Activated CD8-positive, alpha-beta memory T cell treated with anti-CD3 and anti-CD28 coated beads for 48 hours (primary cell): ENCODE results near the gene RPTOR.
A peak's percentile ranks its signal among the peaks of the same experiment; 100 is the strongest.

ENCODE experiments used
- DNase-seq, 3 experiments: peaks; one replicate each; pipeline ENCODE4 v3.0.0-alpha.2; 2020; ENCODE audit warnings: low read depth in 2 of 3, low spot score in 2 of 3

The RPTOR gene

DNA sequence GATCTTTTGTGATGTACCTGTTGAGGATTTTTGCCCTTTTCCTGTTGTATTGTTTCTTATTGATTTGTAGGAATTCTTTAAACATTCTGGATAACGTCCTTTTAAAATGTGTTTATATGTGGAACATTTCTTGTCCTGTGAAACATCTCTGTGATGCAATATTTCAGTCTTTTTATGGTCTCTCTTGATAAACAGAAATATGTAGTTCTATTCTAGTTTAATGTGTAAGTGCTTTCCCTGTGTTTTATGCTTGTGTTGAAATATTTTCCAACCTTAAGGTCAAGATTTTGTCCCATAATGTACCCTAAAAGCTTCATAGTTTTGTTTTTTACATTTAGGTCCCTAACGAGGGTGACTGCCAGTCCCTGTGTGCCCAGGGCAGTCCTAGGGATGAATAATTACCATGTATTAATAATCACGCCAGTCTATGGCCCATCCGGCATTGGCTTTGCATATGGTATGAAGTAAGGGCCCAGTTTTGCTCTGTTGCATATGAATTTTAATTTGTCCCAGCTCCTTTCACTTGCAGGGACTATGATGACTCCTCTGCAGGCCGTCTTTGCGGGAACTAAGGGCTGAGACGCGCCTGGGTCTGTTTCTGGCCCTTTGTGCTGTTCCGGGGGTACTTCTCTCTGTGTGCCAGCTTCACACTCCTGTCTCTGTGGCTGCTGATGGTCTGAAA, 44.2 kb downstream of the RPTOR start:
- DNase-seq, result no peak

GRCh38 chr17:80591788-80592187, 47.1 kb downstream of the RPTOR start:
- DNase-seq, result no peak

- DNase-seq, result no peak
These were observed 47.6 kb downstream of the RPTOR start for GRCh38 chr17:80592243-80592642.

- DNase-seq, result no peak
These were observed 48.5 kb downstream of the RPTOR start for GRCh38 chr17:80593181-80593580.

DNA sequence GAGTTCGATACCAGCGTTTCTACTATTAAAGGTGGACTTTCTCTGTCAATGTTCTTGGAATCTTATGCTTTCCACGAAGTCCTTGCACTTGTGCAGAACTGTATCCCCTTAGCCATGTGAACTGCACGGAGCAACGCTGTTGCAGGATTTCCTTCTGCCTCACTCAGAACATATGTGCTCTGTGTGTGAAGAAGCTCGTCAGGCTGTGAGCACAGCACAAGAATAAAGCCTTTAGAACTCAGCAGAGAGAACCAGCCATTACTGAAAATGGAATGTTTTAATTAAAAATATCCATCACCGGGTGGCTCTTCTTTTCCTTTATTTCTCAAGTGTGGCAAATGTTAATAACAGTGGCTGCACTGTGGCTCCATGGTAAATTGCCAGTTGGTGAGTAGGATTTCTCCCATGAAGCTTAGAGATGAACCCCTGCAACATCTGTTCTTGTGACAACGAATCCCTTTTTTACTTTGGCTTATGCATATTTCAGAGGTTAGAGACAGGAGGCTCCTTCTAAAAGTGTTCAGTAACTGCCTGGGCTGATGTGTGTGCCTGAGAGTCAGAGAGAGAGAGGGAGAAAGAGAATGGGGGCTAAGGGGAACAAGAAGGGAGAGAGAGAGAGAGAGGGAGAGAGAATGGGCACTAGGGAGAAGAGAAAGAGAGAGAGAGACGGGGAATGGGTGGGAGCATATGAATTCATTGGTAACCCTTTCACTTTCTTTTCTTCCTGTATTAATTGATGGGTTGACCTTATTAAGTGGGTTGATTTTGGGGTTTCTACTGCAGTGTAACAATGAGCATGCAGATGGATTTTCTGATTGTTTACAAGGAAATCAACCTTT, 50.0 kb downstream of the RPTOR start:
- no peak for DNase-seq

DNA sequence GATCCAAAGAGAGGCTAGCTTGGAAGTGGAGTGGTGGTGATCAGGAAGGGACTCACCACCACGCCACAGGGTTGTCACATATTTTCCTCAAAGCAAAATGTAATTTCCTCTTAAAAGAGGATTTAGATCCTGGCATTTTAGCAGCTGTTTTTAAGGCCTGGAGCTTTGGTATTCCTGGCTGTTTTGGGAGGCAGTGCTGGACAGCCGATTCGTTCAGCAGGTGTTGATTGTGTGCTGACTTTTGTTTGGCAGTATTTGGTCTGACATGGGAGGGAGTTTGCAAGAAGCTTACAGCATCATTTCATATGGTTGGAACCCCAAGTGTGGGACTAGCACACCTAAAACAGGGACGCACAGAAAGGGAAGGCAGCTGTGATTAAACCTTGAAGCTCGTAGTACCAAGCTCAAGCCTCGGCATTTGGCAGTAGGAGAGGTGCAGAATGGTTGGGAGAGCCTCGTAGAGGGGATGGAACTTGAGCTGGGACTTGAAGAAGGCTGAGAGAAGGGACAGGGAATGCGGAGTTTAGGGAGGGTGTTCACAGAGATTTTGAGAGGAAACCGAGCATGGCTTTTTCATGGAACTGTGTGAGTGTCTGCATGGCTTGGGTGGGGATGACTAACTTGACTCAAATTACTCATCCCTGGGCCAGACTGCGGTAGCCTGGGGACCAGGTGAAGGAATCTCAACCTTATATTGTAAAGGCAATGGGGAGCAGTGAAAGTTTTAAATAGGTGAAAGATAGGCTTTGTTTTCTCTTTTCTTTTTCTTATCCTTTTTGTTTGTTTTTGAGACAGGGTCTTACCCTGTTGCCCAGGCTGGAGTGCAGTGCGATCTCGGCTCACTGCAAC, 52.3 kb downstream of the RPTOR start:
- DNase-seq, result no peak

DNA sequence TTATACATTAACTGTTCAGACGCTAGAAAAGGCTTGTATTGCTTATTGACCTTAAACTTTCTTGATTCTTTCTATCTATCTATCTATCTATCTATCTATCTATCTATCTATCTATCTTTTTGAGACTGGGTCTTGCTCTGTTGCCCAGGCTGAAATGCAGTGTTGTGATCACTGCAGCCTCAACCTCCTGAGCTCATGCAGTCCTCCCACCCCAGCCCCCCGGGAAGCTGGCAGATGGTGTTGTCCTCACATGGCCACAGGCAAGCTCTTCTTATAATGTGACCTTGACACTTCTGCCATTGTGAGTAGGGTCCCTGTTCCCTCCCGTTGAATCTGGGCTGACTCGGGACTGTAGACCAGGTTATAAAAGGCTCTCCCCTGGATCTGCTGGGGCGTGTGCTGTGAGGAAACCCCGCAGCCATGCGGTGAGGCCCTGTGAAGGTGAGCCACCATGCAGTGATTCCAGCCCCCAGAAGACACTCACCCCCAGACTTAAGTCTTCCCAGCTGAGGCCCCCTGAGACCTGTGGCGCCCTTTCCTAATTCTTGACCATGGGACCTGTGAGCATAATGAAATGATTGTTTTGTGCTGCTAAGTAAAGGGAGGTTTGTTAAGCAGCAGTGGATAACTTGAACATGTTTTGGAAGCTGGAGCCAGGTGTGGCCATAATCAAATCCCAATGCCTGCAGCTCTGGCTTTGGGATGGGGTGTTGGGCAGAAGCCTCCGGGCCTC, 54.3 kb downstream of the RPTOR start:
- no peak for DNase-seq

GRCh38 chr17:80599546-80600305, 55.1 kb downstream of the RPTOR start:
- no peak for DNase-seq

DNA sequence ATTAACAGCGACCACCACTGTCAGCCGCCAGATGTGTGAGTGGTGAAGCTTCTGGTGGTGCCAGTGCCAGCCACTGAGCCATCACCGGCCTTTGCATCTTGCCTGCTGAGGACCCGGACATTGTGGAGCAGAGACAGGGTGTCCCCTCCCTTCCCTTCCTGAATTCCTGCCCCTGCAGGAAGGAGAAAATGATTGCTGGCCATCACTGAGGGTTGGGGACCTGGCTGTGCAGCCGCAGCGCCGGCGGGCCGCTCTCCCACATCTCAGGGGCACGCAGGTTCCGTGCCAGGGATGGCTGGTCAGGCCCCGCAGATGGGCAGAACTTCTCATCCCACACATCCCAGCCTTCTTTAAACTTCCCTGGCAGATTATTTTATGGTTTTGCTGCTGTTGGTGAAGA, 56.5 kb downstream of the RPTOR start:
- no peak for DNase-seq

DNA sequence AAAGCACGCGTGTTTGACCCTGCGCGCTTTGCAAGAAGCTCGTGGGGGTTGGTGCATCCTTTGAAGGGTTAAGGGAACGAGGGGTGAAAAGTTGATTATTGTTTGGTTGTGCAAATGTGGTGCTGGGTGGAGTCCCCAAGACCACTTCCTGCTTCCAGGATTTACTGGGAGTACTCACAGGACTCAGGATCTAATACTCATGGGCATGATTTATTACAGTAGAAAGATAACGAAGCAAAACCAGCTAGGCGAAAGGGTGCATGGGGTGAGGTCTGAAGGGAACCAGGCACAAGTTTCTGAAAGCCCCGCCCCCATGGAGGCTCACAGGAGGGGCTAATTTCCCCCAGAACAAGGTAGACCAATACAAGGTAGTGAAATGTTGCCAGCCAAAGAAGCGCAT, 58.8 kb downstream of the RPTOR start:
- DNase-seq, result no peak

DNA sequence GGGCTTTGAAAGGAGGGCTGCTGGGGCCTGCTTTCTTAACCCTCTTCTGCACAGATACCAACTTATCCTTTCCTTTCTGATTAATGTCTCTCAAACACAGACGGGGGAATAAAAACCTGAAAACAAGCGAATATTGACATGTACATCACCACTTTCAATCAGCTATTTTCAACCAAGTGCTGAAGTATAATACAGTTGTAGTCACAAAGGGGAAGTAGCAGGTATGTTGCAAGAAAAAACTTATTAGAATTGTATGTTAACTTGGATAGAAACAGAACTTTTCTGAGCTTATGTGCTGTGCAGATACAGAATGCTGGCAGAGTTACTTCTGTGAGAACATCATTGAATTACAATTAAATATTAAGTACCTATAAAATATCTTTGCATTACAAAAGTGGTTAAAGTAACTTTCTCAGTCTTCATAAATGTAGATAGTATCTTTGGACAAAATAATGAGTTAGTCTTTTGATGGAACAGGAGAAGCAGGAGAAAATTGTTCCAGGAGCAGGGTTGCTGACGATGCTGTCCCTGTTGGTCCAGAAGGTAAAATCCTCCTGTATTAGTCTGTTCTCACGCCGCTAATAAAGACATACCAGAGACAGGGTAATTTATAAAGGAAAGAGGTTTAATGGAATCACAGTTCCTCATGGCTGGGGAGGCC, 59.5 kb downstream of the RPTOR start:
- DNase-seq, result no peak

DNA sequence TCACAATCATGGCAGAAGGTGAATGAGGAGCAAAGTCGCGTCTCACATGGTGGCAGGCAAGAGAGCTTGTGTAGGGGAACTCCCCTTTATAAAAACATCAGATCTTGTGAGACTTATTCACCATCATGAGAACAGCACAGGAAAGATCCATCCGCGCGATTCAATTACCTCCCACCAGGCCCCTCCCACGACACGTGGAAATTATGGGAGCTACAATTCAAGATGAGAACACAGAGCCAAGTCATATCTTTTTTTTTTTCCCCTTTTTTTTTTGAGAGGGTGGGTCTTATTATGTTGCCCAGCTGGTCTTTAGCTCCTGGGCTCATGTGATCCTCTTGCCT, 60.0 kb downstream of the RPTOR start:
- no peak for DNase-seq

GRCh38 chr17:80605326-80606066, 60.9 kb downstream of the RPTOR start:
- peak in 2 of 3 experiments; percentile 11 to 51 for DNase-seq

DNA sequence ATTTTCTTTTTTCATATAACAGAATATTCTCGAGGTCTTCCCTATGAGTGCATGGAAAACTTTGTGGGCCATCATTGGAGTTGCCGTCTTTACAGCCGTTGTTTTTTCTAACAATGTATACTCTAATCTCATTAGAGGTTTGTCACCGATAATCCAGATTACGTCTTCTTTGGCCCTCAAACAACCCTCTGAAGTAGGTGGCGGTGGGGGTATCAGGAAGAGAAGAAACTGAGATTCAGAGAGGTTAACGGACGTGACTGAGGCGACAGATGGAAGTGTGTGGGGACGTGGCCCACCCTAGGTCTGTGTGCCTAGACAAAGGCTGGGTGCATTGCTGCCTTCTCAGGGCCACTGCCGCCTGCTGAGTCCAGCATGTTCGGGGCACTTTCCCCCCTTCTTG, 63.7 kb downstream of the RPTOR start:
- no peak for DNase-seq

DNA sequence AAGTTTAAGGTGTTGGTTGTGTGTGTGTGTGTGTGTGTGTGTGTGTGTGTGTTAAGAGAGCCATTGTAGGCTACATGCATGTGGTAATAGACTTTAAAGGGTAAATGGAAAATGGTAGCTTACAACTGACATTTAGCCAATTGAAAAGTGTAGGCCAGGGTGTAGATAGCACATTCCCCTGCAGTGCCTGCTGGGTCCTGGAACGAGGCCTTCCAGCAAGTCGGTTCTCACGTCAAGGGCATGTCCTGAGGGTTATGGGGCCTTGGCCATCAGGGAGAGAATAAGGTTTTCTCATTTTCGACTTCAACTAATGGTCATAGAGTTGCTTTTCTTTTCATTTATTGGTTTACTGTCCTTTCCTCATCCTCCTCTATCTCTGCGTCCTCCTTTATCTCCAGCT, 65.1 kb downstream of the RPTOR start:
- DNase-seq, result no peak

DNA sequence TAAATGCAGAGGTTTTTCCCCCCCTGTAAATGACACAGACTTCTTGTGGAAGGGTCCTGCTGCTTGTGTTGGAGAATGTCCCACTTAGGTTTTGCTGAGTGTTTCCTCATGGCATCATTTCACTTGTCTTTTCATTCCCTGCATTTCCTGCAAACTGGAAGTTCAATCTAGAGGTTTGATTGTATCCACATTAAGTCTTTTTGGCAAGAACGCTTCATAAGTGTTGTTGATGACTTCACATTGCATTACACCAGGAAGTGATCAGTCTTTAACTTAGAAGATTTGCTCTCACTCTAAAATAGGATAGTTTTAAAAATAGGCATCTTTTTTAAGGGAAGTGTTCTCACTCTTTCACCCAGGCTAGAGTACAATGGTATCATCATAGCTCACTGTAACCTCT, 67.2 kb downstream of the RPTOR start:
- DNase-seq, result no peak

DNA sequence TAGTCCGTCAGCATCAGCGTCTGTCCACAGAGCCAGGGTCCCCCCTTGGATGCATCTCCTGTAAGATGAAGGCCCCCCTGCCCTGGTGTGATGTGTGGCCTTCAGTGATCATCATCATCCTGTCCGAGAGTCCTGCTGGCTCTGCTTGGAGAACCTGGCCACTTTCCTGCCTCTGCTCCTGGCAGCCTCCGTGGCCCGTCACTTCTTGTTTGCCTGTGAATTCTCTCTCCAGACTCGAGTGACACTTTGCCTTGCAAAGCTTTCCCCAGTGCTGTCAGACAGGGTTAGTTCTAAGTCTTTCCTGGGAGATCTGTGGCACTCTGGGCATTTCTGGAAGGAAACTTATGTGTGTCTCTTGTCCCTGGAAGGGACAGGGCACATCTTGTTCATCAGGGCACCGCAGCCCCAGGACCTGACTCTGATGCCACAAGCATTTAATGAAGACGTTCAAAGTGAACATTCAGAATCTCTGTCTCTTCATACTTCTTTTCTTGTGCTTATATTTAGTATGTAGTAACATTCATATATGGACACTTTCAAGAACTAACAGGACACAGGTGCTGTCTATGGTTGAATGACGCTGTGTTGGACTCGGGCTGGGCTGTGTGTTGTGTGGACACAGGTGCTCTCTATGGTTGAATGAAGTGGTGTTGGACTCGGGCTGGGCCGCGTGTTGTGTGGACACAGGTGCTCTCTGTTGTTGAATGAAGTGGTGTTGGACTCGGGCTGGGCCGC, 68.5 kb downstream of the RPTOR start:
- no peak for DNase-seq

DNA sequence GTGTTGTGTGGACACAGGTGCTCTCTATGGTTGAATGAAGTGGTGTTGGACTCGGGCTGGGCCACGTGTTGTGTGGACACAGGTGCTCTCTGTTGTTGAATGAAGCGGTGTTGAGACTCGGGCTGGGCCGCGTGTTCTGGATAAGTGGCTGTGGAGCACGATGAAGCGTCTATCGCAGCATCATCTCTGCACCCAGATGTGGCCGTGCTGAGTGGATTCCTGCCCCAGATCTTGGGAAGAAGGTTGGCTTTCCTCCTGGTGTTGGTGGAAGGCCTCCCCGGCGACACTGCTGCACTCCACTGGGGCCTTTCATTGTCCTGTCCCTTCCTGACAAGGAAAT, 69.1 kb downstream of the RPTOR start:
- no peak for DNase-seq
